Measurements from ENCODE around the gene ANKDD1B.

Gene ANKDD1B

GRCh38 chr5:75600535-75600934, 10.7 kb upstream of the ANKDD1B start:
- Histone ChIP-seq H3K4me3 (ENCODE audit: insufficient read depth, low read length, poor library complexity, severe bottlenecking) (no peak overlapping the region), H3K9ac (ENCODE audit: low read length) (no peak overlapping the region), H3K27ac (ENCODE audit: low read depth, low read length) (no peak overlapping the region), H2AFZ (ENCODE audit: low read depth, low read length, severe bottlenecking) (no peak overlapping the region), H3K36me3 (ENCODE audit: low read length) (no peaks in the 10 kb centered on the region; the same call in 1 of the 2 replicates), H3K79me2 (ENCODE audit: insufficient read depth, low read length) (no peaks in the 10 kb centered on the region), H3K4me2 (ENCODE audit: low read depth, low read length, poor library complexity, severe bottlenecking) (no peak overlapping the region), H3K27me3 (ENCODE audit: low read length) (no peaks in the 10 kb centered on the region), H3F3A (ENCODE audit: insufficient read depth) (no peaks in the 10 kb centered on the region), H3K9me2 (replicated peaks; ENCODE audit: insufficient read depth, low read length) (no peaks in the 10 kb centered on the region), H3K9me3 (ENCODE audit: insufficient read depth, low read length) (no peaks in the 10 kb centered on the region), H4K20me1 (ENCODE audit: low read depth, low read length) (no peaks in the 10 kb centered on the region)
- TF ChIP-seq CTCF (IDR thresholded peaks at IDR 0.05; ENCODE audit: insufficient read depth, low read length, poor library complexity, severe bottlenecking) (no peak), EZH2phosphoT487 (conservative IDR thresholded peaks at IDR 0.05; ENCODE audit: low read length) (no peak)

GRCh38 chr5:75601567-75601966, 9.7 kb upstream of the ANKDD1B start:
- Histone ChIP-seq H3K9me3 (ENCODE audit: insufficient read depth, low read length) (no peaks in the 10 kb centered on the region), H3K36me3 (ENCODE audit: low read length) (no peaks in the 10 kb centered on the region; the same call in 1 of the 2 replicates), H3F3A (ENCODE audit: insufficient read depth) (no peaks in the 10 kb centered on the region), H3K27me3 (ENCODE audit: low read length) (no peaks in the 10 kb centered on the region), H3K79me2 (ENCODE audit: insufficient read depth, low read length) (no peaks in the 10 kb centered on the region), H3K4me3 (ENCODE audit: insufficient read depth, low read length, poor library complexity, severe bottlenecking) (no peak overlapping the region), H3K9ac (ENCODE audit: low read length) (no peak overlapping the region), H3K27ac (ENCODE audit: low read depth, low read length) (no peak overlapping the region), H3K4me2 (ENCODE audit: low read depth, low read length, poor library complexity, severe bottlenecking) (no peak overlapping the region), H3K9me2 (replicated peaks; ENCODE audit: insufficient read depth, low read length) (no peaks in the 10 kb centered on the region), H2AFZ (ENCODE audit: low read depth, low read length, severe bottlenecking) (no peak overlapping the region), H4K20me1 (ENCODE audit: low read depth, low read length) (no peaks in the 10 kb centered on the region)
- no peak for TF ChIP-seq EZH2phosphoT487 (conservative IDR thresholded peaks at IDR 0.05; ENCODE audit: low read length)
- TF ChIP-seq CTCF (IDR thresholded peaks at IDR 0.05; ENCODE audit: insufficient read depth, low read length, poor library complexity, severe bottlenecking) = no peak

GRCh38 chr5:75601996-75602395, 9.3 kb upstream of the ANKDD1B start:
- TF ChIP-seq EZH2phosphoT487 (conservative IDR thresholded peaks at IDR 0.05; ENCODE audit: low read length) (no peak), CTCF (IDR thresholded peaks at IDR 0.05; ENCODE audit: insufficient read depth, low read length, poor library complexity, severe bottlenecking) (no peak)
- no peaks in the 10 kb centered on the region; the same call in 1 of the 2 replicates for H3K36me3 ChIP-seq (ENCODE audit: low read length)
- no peak overlapping the region for H2AFZ ChIP-seq (ENCODE audit: low read depth, low read length, severe bottlenecking)
- H3K27ac ChIP-seq (ENCODE audit: low read depth, low read length) = no peak overlapping the region
- H3K27me3 ChIP-seq (ENCODE audit: low read length) = no peaks in the 10 kb centered on the region
- H3F3A ChIP-seq (ENCODE audit: insufficient read depth) = no peaks in the 10 kb centered on the region
- H3K4me3 ChIP-seq (ENCODE audit: insufficient read depth, low read length, poor library complexity, severe bottlenecking) = no peak overlapping the region
- no peak overlapping the region for H3K4me2 ChIP-seq (ENCODE audit: low read depth, low read length, poor library complexity, severe bottlenecking)
- H3K9me2 ChIP-seq (replicated peaks; ENCODE audit: insufficient read depth, low read length) = no peaks in the 10 kb centered on the region
- no peak overlapping the region for H3K9ac ChIP-seq (ENCODE audit: low read length)
- no peaks in the 10 kb centered on the region for H4K20me1 ChIP-seq (ENCODE audit: low read depth, low read length)
- no peaks in the 10 kb centered on the region for H3K9me3 ChIP-seq (ENCODE audit: insufficient read depth, low read length)
- H3K79me2 ChIP-seq (ENCODE audit: insufficient read depth, low read length) = no peaks in the 10 kb centered on the region

Data from SU-DHL-6 (cell line).